Gastrocnemius medialis (tissue), 4 donors: ENCODE results near the gene OMP. TPM values are rescaled to one million over a fixed set of nuclear protein-coding genes. Genes with fewer than 3 reads are reported as not detected.

Experiments
- ATAC-seq, 2 donors: fragments of 150-250 bp; one replicate each; pipeline ENCODE4 v1.9.1; 2016
- DNase-seq, 2 donors: peaks; one replicate each; pipeline ENCODE4 v3.0.0-alpha.2; 2019
- H3K27ac ChIP-seq, 4 donors: fragments of 200-600 bp; sonication (generic); 1 replicate in 1 of 4; 2 replicates in 3 of 4; pipeline ENCODE4 v1.5.1; 2016 to 2018; ENCODE audit warnings: mild to moderate bottlenecking in 2 of 4, moderate library complexity in 1 of 4
- H3K27me3 ChIP-seq, 3 donors: fragments of 200-600 bp; sonication (generic) in 2 of 3; 1 replicate in 1 of 3; 2 replicates in 2 of 3; pipeline versions ENCODE4 v1.5.1 to v1.6.0; 2016 to 2019; ENCODE audit warnings: mild to moderate bottlenecking in 1 of 3, moderate library complexity in 1 of 3
- H3K36me3 ChIP-seq, 2 donors: fragments of 200-600 bp; sonication (generic) in 1 of 2; one replicate each; pipeline ENCODE4 v1.5.1; 2017 to 2018
- H3K4me1 ChIP-seq, 2 donors: fragments of 200-600 bp; sonication (generic) in 1 of 2; one replicate each; pipeline ENCODE4 v1.5.1; 2016 to 2017; ENCODE audit warnings: mild to moderate bottlenecking in 2 of 2
- H3K4me3 ChIP-seq, 4 donors: fragments of 200-600 bp; sonication (generic) in 3 of 4; 1 replicate in 1 of 4; 2 replicates in 3 of 4; pipeline ENCODE4 v1.5.1; 2016 to 2019; ENCODE audit warnings: mild to moderate bottlenecking in 2 of 4
- H3K9me3 ChIP-seq, 3 donors: fragments of 200-600 bp; sonication (generic) in 2 of 3; 1 replicate in 1 of 3; 2 replicates in 2 of 3; pipeline ENCODE4 v1.5.1; 2016 to 2019
- CTCF ChIP-seq, 5 experiments: fragments of 450-650 bp in 3 of 5; fragments of 200-600 bp in 2 of 5; sonication (generic) in 2 of 5; IDR thresholded peaks in 4 of 5; conservative IDR thresholded peaks in 1 of 5; 1 replicate in 4 of 5; 2 replicates in 1 of 5; pipeline ENCODE4 v1.5.1; 2016 to 2019; ENCODE audit warnings: antibody characterized with exemption in 5 of 5, mild to moderate bottlenecking in 3 of 5, moderate library complexity in 3 of 5
- POLR2A ChIP-seq, 2 donors: fragments of 450-650 bp; IDR thresholded peaks; one replicate each; pipeline ENCODE4 v1.6.1; 2017; ENCODE audit warnings: antibody characterized with exemption in 2 of 2, mild to moderate bottlenecking in 2 of 2, moderate library complexity in 2 of 2
- in situ Hi-C, 4 donors: fragments of 200-750 bp; cut with MboI; loops; one replicate each; pipeline versions ENCODE4 v1.15.0 to v1.8.0; 2017; ENCODE audit warnings: low sequenced_read_pairs in 4 of 4
- intact Hi-C: fragments of 100-400 bp; cut with DNase I; formaldehyde crosslinking; loops from one replicate; pipeline ENCODE4 v1.15.1; 2023; ENCODE audit warnings: low total_unique reads
- total RNA-seq, 4 donors: library from RNA; depleted of rRNA; stranded (reverse); fragments of >200 nt; gene quantifications; one replicate each; pipeline versions ENCODE4 v1.1.0 to v1.2.3, GENCODE V29; 2016

The OMP gene
- total RNA-seq: not detected

GRCh38 chr11:77102246-77103210 is at the start of gene OMP:
TSS of gene OMP (plus strand) at chr11:77102840. CDS start at chr11:77102840, 0 bp downstream.
- ATAC-seq (no peak), DNase-seq (no peak)
- intact Hi-C loops (no loop called here), in situ Hi-C loops (no loop called here)
- Histone ChIP-seq H3K4me1 (no peaks in the 10 kb centered on the region), H3K27me3 (no peaks in the 10 kb centered on the region), H3K4me3 (no peak within 1 kb of the TSS), H3K9me3 (no peaks in the 10 kb centered on the region), H3K27ac (no peak within 1 kb of the TSS), H3K36me3 (no peaks in the 10 kb centered on the region)
- TF ChIP-seq POLR2A (IDR thresholded peaks at IDR 0.05) (no peak), CTCF (IDR thresholded peaks at IDR 0.05 in 4 of 5, conservative IDR thresholded peaks at IDR 0.05 in 1 of 5) (no peak)

- DNase-seq (no peak), ATAC-seq (no peak)
- peaks cover 0 to 3% (median 0%) of the 10 kb centered on the region in 3 donors for H3K9me3 ChIP-seq
- TF ChIP-seq CTCF (IDR thresholded peaks at IDR 0.05 in 4 of 5, conservative IDR thresholded peaks at IDR 0.05 in 1 of 5) (no peak), POLR2A (IDR thresholded peaks at IDR 0.05) (no peak)
- intact Hi-C loops (no loop called here), in situ Hi-C loops (loop anchor here in 1 of 4 donors (5.0 kb wide), 1 partner anchor 39 kb away; no protein-coding TSS in a partner anchor)
- no peaks in the 10 kb centered on the region for H3K4me1 ChIP-seq
- no peak overlapping the region for H3K27ac ChIP-seq
- H3K4me3 ChIP-seq: no peak overlapping the region
- H3K36me3 ChIP-seq: no peaks in the 10 kb centered on the region
- no peaks in the 10 kb centered on the region for H3K27me3 ChIP-seq
These were observed 49.2 kb upstream of the OMP start for GRCh38 chr11:77053217-77054015.

GRCh38 chr11:77054084-77054483 is 48.6 kb upstream of the OMP start:
- Histone ChIP-seq H3K4me1 (no peaks in the 10 kb centered on the region), H3K27ac (no peak overlapping the region), H3K27me3 (no peaks in the 10 kb centered on the region), H3K9me3 (peaks cover 0 to 3% (median 0%) of the 10 kb centered on the region in 3 donors), H3K4me3 (no peak overlapping the region), H3K36me3 (no peaks in the 10 kb centered on the region)
- intact Hi-C loops: no loop called here
- ATAC-seq (no peak), DNase-seq (no peak)
- in situ Hi-C loops: loop anchor here in 1 of 4 donors (5.0 kb wide), 1 partner anchor 38 kb away; no protein-coding TSS in a partner anchor
- no peak for TF ChIP-seq POLR2A (IDR thresholded peaks at IDR 0.05)
- TF ChIP-seq CTCF (IDR thresholded peaks at IDR 0.05 in 4 of 5, conservative IDR thresholded peaks at IDR 0.05 in 1 of 5): no peak

GRCh38 chr11:77055101-77055561 is 47.5 kb upstream of the OMP start:
- no peak overlapping the region for H3K27ac ChIP-seq
- ATAC-seq (no peak), DNase-seq (no peak)
- TF ChIP-seq POLR2A (IDR thresholded peaks at IDR 0.05): no peak
- no peak for TF ChIP-seq CTCF (IDR thresholded peaks at IDR 0.05 in 4 of 5, conservative IDR thresholded peaks at IDR 0.05 in 1 of 5)
- intact Hi-C loops (no loop called here), in situ Hi-C loops (no loop called here)
- H3K4me1 ChIP-seq: no peaks in the 10 kb centered on the region
- no peaks in the 10 kb centered on the region for H3K27me3 ChIP-seq
- H3K4me3 ChIP-seq: no peak overlapping the region
- H3K36me3 ChIP-seq: no peaks in the 10 kb centered on the region
- peaks cover 0 to 3% (median 0%) of the 10 kb centered on the region in 3 donors for H3K9me3 ChIP-seq
